Measurements from ENCODE around the gene IGSF21.

IGSF21 gene

GRCh38 chr1:18120638-18121037, 13.0 kb downstream of the IGSF21 start:
- no peaks in the 10 kb centered on the region for H3K27me3 ChIP-seq (ENCODE audit: control insufficient read depth, insufficient read depth, low read length)
- no peak overlapping the region for H3K4me2 ChIP-seq (ENCODE audit: low read length)
- no peak overlapping the region for H2AFZ ChIP-seq
- no peaks in the 10 kb centered on the region for H3K9me3 ChIP-seq (ENCODE audit: control insufficient read depth, low read length)
- no peak overlapping the region for H3K4me3 ChIP-seq (ENCODE audit: low read depth, low read length)
- H3K4me1 ChIP-seq = no peaks in the 10 kb centered on the region
- TF ChIP-seq CTCF (IDR thresholded peaks at IDR 0.05) = no peak
- no peaks in the 10 kb centered on the region for H3K36me3 ChIP-seq (ENCODE audit: control insufficient read depth, insufficient read depth, low read length)
- H3K9ac ChIP-seq = no peak overlapping the region
- no peak overlapping the region for H3K27ac ChIP-seq
- H3K79me2 ChIP-seq = no peaks in the 10 kb centered on the region

GRCh38 chr1:18121072-18121820, 13.6 kb downstream of the IGSF21 start:
- no peaks in the 10 kb centered on the region for H3K4me1 ChIP-seq
- no peak overlapping the region for H2AFZ ChIP-seq
- H3K4me3 ChIP-seq (ENCODE audit: low read depth, low read length) = no peak overlapping the region
- no peak overlapping the region for H3K27ac ChIP-seq
- no peak overlapping the region for H3K9ac ChIP-seq
- TF ChIP-seq CTCF (IDR thresholded peaks at IDR 0.05) = no peak
- H3K79me2 ChIP-seq = no peaks in the 10 kb centered on the region
- H3K27me3 ChIP-seq (ENCODE audit: control insufficient read depth, insufficient read depth, low read length) = no peaks in the 10 kb centered on the region
- no peaks in the 10 kb centered on the region for H3K36me3 ChIP-seq (ENCODE audit: control insufficient read depth, insufficient read depth, low read length)
- H3K4me2 ChIP-seq (ENCODE audit: low read length) = no peak overlapping the region
- no peaks in the 10 kb centered on the region for H3K9me3 ChIP-seq (ENCODE audit: control insufficient read depth, low read length)

- H3K79me2 ChIP-seq = no peaks in the 10 kb centered on the region
- no peak overlapping the region for H3K4me2 ChIP-seq (ENCODE audit: low read length)
- no peak overlapping the region for H2AFZ ChIP-seq
- H3K27me3 ChIP-seq (ENCODE audit: control insufficient read depth, insufficient read depth, low read length) = no peaks in the 10 kb centered on the region
- no peak overlapping the region for H3K27ac ChIP-seq
- no peaks in the 10 kb centered on the region for H3K36me3 ChIP-seq (ENCODE audit: control insufficient read depth, insufficient read depth, low read length)
- no peak overlapping the region for H3K4me3 ChIP-seq (ENCODE audit: low read depth, low read length)
- no peaks in the 10 kb centered on the region for H3K9me3 ChIP-seq (ENCODE audit: control insufficient read depth, low read length)
- no peak overlapping the region for H3K9ac ChIP-seq
- H3K4me1 ChIP-seq = no peaks in the 10 kb centered on the region
- TF ChIP-seq CTCF (IDR thresholded peaks at IDR 0.05) = no peak
Measured at GRCh38 chr1:18123467-18123992, 15.9 kb downstream of the IGSF21 start.

GRCh38 chr1:18124977-18125376, 17.4 kb downstream of the IGSF21 start:
- no peak overlapping the region for H2AFZ ChIP-seq
- H3K4me3 ChIP-seq (ENCODE audit: low read depth, low read length) = no peak overlapping the region
- no peak overlapping the region for H3K9ac ChIP-seq
- no peak for TF ChIP-seq CTCF (IDR thresholded peaks at IDR 0.05)
- no peaks in the 10 kb centered on the region for H3K27me3 ChIP-seq (ENCODE audit: control insufficient read depth, insufficient read depth, low read length)
- H3K79me2 ChIP-seq = no peaks in the 10 kb centered on the region
- H3K27ac ChIP-seq = no peak overlapping the region
- no peaks in the 10 kb centered on the region for H3K9me3 ChIP-seq (ENCODE audit: control insufficient read depth, low read length)
- H3K4me2 ChIP-seq (ENCODE audit: low read length) = no peak overlapping the region
- no peaks in the 10 kb centered on the region for H3K36me3 ChIP-seq (ENCODE audit: control insufficient read depth, insufficient read depth, low read length)
- no peaks in the 10 kb centered on the region for H3K4me1 ChIP-seq

- H3K36me3 ChIP-seq (ENCODE audit: control insufficient read depth, insufficient read depth, low read length) = no peaks in the 10 kb centered on the region
- H3K4me2 ChIP-seq (ENCODE audit: low read length) = no peak overlapping the region
- no peak for TF ChIP-seq CTCF (IDR thresholded peaks at IDR 0.05)
Measured at GRCh38 chr1:18126616-18127015, 19.0 kb downstream of the IGSF21 start.

More at GRCh38 chr1:18126616-18127015, 19.0 kb downstream of the IGSF21 start:
- Histone ChIP-seq H3K9ac (no peak overlapping the region), H3K79me2 (no peaks in the 10 kb centered on the region), H3K27ac (no peak overlapping the region), H3K4me1 (no peaks in the 10 kb centered on the region), H3K27me3 (ENCODE audit: control insufficient read depth, insufficient read depth, low read length) (no peaks in the 10 kb centered on the region), H3K4me3 (ENCODE audit: low read depth, low read length) (no peak overlapping the region), H2AFZ (no peak overlapping the region), H3K9me3 (ENCODE audit: control insufficient read depth, low read length) (no peaks in the 10 kb centered on the region)
